PFSK-1 (cell line): ENCODE results near the gene PLS1.

Experiments used
- FOXP2 ChIP-seq: optimal IDR thresholded peaks from 2 replicates; pipeline ENCODE3; 2011; ENCODE audit warnings: borderline replicate concordance, control low read depth, inconsistent platforms; ENCODE audit not compliant: insufficient read depth; ENCODE audit errors: extremely low read length, extremely low read depth
- POLR2AphosphoS5 ChIP-seq: IDR thresholded peaks from 2 replicates; pipeline ENCODE4 v1.6.1; 2012; ENCODE audit warnings: low read depth, mild to moderate bottlenecking, control low read depth, low read length, moderate library complexity
- REST ChIP-seq, 2 experiments: IDR thresholded peaks; 2 replicates each; pipeline versions ENCODE4 v1.6.1 to v1.8.0; 2011 to 2012; ENCODE audit warnings: low read depth in 2 of 2, low read length in 2 of 2, control low read depth in 1 of 2, inconsistent platforms in 1 of 2, mild to moderate bottlenecking in 1 of 2, moderate library complexity in 1 of 2; ENCODE audit not compliant: insufficient read depth in 1 of 2
- SIN3A ChIP-seq: IDR thresholded peaks from 2 replicates; pipeline ENCODE4 v1.6.1; 2012; ENCODE audit warnings: mild to moderate bottlenecking, low read length, moderate library complexity, borderline replicate concordance; ENCODE audit not compliant: insufficient read depth
- TAF1 ChIP-seq: IDR thresholded peaks from 2 replicates; pipeline ENCODE4 v1.6.1; 2012; ENCODE audit warnings: low read length, control low read depth, borderline replicate concordance; ENCODE audit not compliant: insufficient read depth

- no peak for TF ChIP-seq TAF1
- TF ChIP-seq POLR2AphosphoS5 = no peak
- no peak for TF ChIP-seq REST (IDR thresholded peaks at IDR 0.05; ENCODE audit: insufficient read depth in 1 of 2, low read depth in 2 of 2, low read length in 2 of 2)
- TF ChIP-seq SIN3A = no peak
- TF ChIP-seq FOXP2 = no peak
Measured at GRCh38 chr3:142601713-142602112, 5.5 kb downstream of the PLS1 start.
